Measurements from ENCODE around the gene RBKS. TPM values are rescaled to one million over a fixed set of nuclear protein-coding genes. Genes with fewer than 3 reads are reported as not detected.

RBKS gene
- total and polyA plus RNA-seq, 2 of the 13 experiments (the other 11 are each of a cell fraction or from before 2014, with no cell fraction given): 7.7 to 8.3 TPM

- Histone ChIP-seq H3K79me2 (ENCODE audit: insufficient read depth, low read length) (no peaks in the 10 kb centered on the region), H3K36me3 (replicated peaks in 1 of 2; ENCODE audit: control insufficient read depth in 1 of 2, insufficient read depth in 2 of 2, low read length in 2 of 2) (no peaks in the 10 kb centered on the region; a peak in 1 of 5 replicates), H3K9me3 (ENCODE audit: low read length) (peaks cover 13% of the 10 kb centered on the region), H3K4me1 (ENCODE audit: insufficient read depth, low read length) (peaks cover 30% of the 10 kb centered on the region), H3K9ac (ENCODE audit: insufficient read depth, low read depth, low read length) (no peak overlapping the region), H3K27me3 (ENCODE audit: control insufficient read depth in 1 of 2, insufficient read depth in 2 of 2, low read length in 2 of 2) (no peaks in the 10 kb centered on the region), H3K4me2 (ENCODE audit: low read depth, low read length) (no peak overlapping the region), H3K27ac (ENCODE audit: extremely low read length, insufficient read depth, low read length) (no peak overlapping the region), H3K4me3 (replicated peaks in 1 of 3; ENCODE audit: insufficient read depth in 1 of 3, low read depth in 2 of 3, low read length in 3 of 3) (no peak overlapping the region), H4K20me1 (ENCODE audit: insufficient read depth, low read length) (no peaks in the 10 kb centered on the region), H2AFZ (ENCODE audit: low read length) (no peak overlapping the region)
- intact Hi-C loops (cut with micrococcal nuclease; ENCODE audit: unreplicated experiment) (no loop called here), in situ Hi-C loops (cut with HindIII; ENCODE audit: extremely low pct_ligation_motif_present, low pct_unique_long_range_greater_than_20kb) (no loop called here)
- FAIRE-seq: no peak
- TF ChIP-seq ZNF615 (CRISPR knock-in tag; IDR thresholded peaks at IDR 0.05; ENCODE audit: borderline replicate concordance): no peak
- TF ChIP-seq ZHX1 (CRISPR knock-in tag; IDR thresholded peaks at IDR 0.05; ENCODE audit: low read depth): no peak
- WGBS (ENCODE audit: low lambda C conversion rate): 44% methylated on average over 1 of the region's 1 CpG
- POLR2A ChIA-PET: interaction anchor here (1.0 to 1.3 kb wide), 3 partner anchors 17 to 120 kb away, joined by 3 to 4 read pairs (median 3); partner anchors contain the start of genes BABAM2 and RBKS
- ATAC-seq: no peak
- DNase-seq (ENCODE audit: low spot score): no peak
- no TSS peak for BruUV-seq (replicated peaks)
- CTCF ChIA-PET (ENCODE audit: low intra/inter-chr PET ratio, low total read pairs): no interaction called here
Measured at GRCh38 chr2:27873091-27873490, 17.1 kb downstream of the RBKS start.

- BruUV-seq (replicated peaks): no TSS peak
- Histone ChIP-seq H2AFZ (ENCODE audit: low read length) (no peak overlapping the region), H3K36me3 (replicated peaks in 1 of 2; ENCODE audit: control insufficient read depth in 1 of 2, insufficient read depth in 2 of 2, low read length in 2 of 2) (no peaks in the 10 kb centered on the region; a peak in 1 of 5 replicates), H3K4me2 (ENCODE audit: low read depth, low read length) (no peak overlapping the region), H4K20me1 (ENCODE audit: insufficient read depth, low read length) (no peaks in the 10 kb centered on the region), H3K79me2 (ENCODE audit: insufficient read depth, low read length) (no peaks in the 10 kb centered on the region), H3K4me1 (ENCODE audit: insufficient read depth, low read length) (peaks cover 30% of the 10 kb centered on the region), H3K27ac (ENCODE audit: extremely low read length, insufficient read depth, low read length) (no peak overlapping the region), H3K9ac (ENCODE audit: insufficient read depth, low read depth, low read length) (no peak overlapping the region), H3K4me3 (replicated peaks in 1 of 3; ENCODE audit: insufficient read depth in 1 of 3, low read depth in 2 of 3, low read length in 3 of 3) (no peak overlapping the region), H3K9me3 (ENCODE audit: low read length) (peaks cover 10% of the 10 kb centered on the region), H3K27me3 (ENCODE audit: control insufficient read depth in 1 of 2, insufficient read depth in 2 of 2, low read length in 2 of 2) (no peaks in the 10 kb centered on the region)
- DNase-seq (ENCODE audit: low spot score) (no peak), ATAC-seq (no peak), FAIRE-seq (no peak)
- ChIA-PET POLR2A (interaction anchor here (0.9 to 1.3 kb wide), 3 partner anchors 19 to 119 kb away, joined by 3 read pairs; partner anchors contain the start of genes BABAM2 and RBKS), CTCF (ENCODE audit: low intra/inter-chr PET ratio, low total read pairs) (no interaction called here)
- intact Hi-C loops (cut with micrococcal nuclease; ENCODE audit: unreplicated experiment) (no loop called here), in situ Hi-C loops (cut with HindIII; ENCODE audit: extremely low pct_ligation_motif_present, low pct_unique_long_range_greater_than_20kb) (no loop called here)
- 91% methylated on average over 3 of the region's 3 CpGs for WGBS (ENCODE audit: low lambda C conversion rate)
- TF ChIP-seq ZKSCAN5 (CRISPR knock-in tag; IDR thresholded peaks at IDR 0.05) (peak; percentile 90), NR2F2 (IDR thresholded peaks at IDR 0.05; ENCODE audit: borderline replicate concordance, low read depth) (no peak)
Measured at GRCh38 chr2:27871802-27872201, 18.4 kb downstream of the RBKS start.

Measured in HepG2 (cell line).